ENCODE measurements around the gene GSC2.

- TF ChIP-seq POLR2A (IDR thresholded peaks at IDR 0.05) = no peak
- TF ChIP-seq CTCF (IDR thresholded peaks at IDR 0.05 in 8 of 11, conservative IDR thresholded peaks at IDR 0.05 in 3 of 11) = no peak
- no peak for TF ChIP-seq POLR2AphosphoS5 (IDR thresholded peaks at IDR 0.05)
Observed at GRCh38 chr22:19121631-19122142, 28.4 kb downstream of the GSC2 start.
